22Rv1 (cell line): ENCODE data around the gene ZNF222.

ENCODE experiments used
- ZFX ChIP-seq: fragments of 450-650 bp; IDR thresholded peaks from 2 replicates; pipeline ENCODE4 v1.6.1; 2017; ENCODE audit warnings: antibody characterized with exemption, borderline replicate concordance
- TF ChIP-seq, protein P1 (sequence below): fragments of 450-650 bp; IDR thresholded peaks from 2 replicates; pipeline ENCODE4 v1.5.1; 2017; ENCODE audit warnings: mild to moderate bottlenecking

- TF ChIP-seq, protein P1, sequence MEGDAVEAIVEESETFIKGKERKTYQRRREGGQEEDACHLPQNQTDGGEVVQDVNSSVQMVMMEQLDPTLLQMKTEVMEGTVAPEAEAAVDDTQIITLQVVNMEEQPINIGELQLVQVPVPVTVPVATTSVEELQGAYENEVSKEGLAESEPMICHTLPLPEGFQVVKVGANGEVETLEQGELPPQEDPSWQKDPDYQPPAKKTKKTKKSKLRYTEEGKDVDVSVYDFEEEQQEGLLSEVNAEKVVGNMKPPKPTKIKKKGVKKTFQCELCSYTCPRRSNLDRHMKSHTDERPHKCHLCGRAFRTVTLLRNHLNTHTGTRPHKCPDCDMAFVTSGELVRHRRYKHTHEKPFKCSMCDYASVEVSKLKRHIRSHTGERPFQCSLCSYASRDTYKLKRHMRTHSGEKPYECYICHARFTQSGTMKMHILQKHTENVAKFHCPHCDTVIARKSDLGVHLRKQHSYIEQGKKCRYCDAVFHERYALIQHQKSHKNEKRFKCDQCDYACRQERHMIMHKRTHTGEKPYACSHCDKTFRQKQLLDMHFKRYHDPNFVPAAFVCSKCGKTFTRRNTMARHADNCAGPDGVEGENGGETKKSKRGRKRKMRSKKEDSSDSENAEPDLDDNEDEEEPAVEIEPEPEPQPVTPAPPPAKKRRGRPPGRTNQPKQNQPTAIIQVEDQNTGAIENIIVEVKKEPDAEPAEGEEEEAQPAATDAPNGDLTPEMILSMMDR: no peak
- TF ChIP-seq ZFX: no peak
Observed at GRCh38 chr19:44026622-44027021, 1.4 kb downstream of the ZNF222 start.
